ENCODE measurements around the gene ASB13.

- TF ChIP-seq EZH2 (IDR thresholded peaks at IDR 0.05; ENCODE audit: low read length, missing control alignments): no peak
- TF ChIP-seq, protein P1, sequence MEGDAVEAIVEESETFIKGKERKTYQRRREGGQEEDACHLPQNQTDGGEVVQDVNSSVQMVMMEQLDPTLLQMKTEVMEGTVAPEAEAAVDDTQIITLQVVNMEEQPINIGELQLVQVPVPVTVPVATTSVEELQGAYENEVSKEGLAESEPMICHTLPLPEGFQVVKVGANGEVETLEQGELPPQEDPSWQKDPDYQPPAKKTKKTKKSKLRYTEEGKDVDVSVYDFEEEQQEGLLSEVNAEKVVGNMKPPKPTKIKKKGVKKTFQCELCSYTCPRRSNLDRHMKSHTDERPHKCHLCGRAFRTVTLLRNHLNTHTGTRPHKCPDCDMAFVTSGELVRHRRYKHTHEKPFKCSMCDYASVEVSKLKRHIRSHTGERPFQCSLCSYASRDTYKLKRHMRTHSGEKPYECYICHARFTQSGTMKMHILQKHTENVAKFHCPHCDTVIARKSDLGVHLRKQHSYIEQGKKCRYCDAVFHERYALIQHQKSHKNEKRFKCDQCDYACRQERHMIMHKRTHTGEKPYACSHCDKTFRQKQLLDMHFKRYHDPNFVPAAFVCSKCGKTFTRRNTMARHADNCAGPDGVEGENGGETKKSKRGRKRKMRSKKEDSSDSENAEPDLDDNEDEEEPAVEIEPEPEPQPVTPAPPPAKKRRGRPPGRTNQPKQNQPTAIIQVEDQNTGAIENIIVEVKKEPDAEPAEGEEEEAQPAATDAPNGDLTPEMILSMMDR (conservative IDR thresholded peaks at IDR 0.05 in 1 of 2, IDR thresholded peaks at IDR 0.05 in 1 of 2; ENCODE audit: low read depth in 1 of 2, low read length in 2 of 2): peak; percentile 82 to 88
These were observed 43.2 kb downstream of the ASB13 start for GRCh38 chr10:5623081-5623748.
